Liver (tissue), 9 donors: ENCODE data around the gene TFPI. TPM values are rescaled to one million over a fixed set of nuclear protein-coding genes. Genes with fewer than 3 reads are reported as not detected.
A peak's percentile ranks its signal among the peaks of the same experiment; 100 is the strongest.
"Not testable (repeated sequence)": the region's sequence is repeated elsewhere in the genome, so short reads cannot be mapped to it uniquely, and the experiment has no call there.

Experiments
- DNase-seq: peaks from one replicate; pipeline ENCODE4 v3.0.0-alpha.2; 2017; ENCODE audit warnings: low spot score
- H3K27ac ChIP-seq, 2 donors: one replicate each; pipeline ENCODE4 v1.7.0; 2013; ENCODE audit warnings: inconsistent platforms in 2 of 2, low read length in 2 of 2, control low read depth in 1 of 2, low read depth in 1 of 2, mild to moderate bottlenecking in 1 of 2
- H3K27me3 ChIP-seq, 4 donors: one replicate each; pipeline versions ENCODE4 v1.6.1 to v1.7.0; 2013; ENCODE audit warnings: low read length in 3 of 4, inconsistent platforms in 1 of 4, mild to moderate bottlenecking in 1 of 4, moderate library complexity in 1 of 4; ENCODE audit not compliant: control insufficient read depth in 4 of 4, insufficient read depth in 4 of 4
- H3K36me3 ChIP-seq, 4 donors: one replicate each; pipeline versions ENCODE4 v1.6.1 to v1.7.0; 2013; ENCODE audit warnings: low read length in 3 of 4, mild to moderate bottlenecking in 3 of 4, low read depth in 1 of 4, moderate library complexity in 1 of 4; ENCODE audit not compliant: control insufficient read depth in 4 of 4, insufficient read depth in 3 of 4
- H3K4me1 ChIP-seq, 4 donors: one replicate each; pipeline versions ENCODE4 v1.6.1 to v1.7.0; 2013; ENCODE audit warnings: low read length in 3 of 4, mild to moderate bottlenecking in 3 of 4, moderate library complexity in 1 of 4; ENCODE audit not compliant: control insufficient read depth in 4 of 4, insufficient read depth in 4 of 4
- H3K4me3 ChIP-seq, 3 donors: one replicate each; pipeline versions ENCODE4 v1.6.1 to v1.7.0; 2013; ENCODE audit warnings: low read length in 3 of 3, control low read depth in 1 of 3, low read depth in 1 of 3, mild to moderate bottlenecking in 1 of 3
- H3K9ac ChIP-seq, 2 donors: one replicate each; pipeline ENCODE4 v1.7.0; 2013; ENCODE audit warnings: low read length in 2 of 2, mild to moderate bottlenecking in 2 of 2, moderate library complexity in 2 of 2, control low read depth in 1 of 2, low read depth in 1 of 2
- H3K9me3 ChIP-seq, 4 donors: one replicate each; pipeline versions ENCODE4 v1.6.1 to v1.7.0; 2013; ENCODE audit warnings: low read length in 3 of 4; ENCODE audit not compliant: control insufficient read depth in 4 of 4
- EGR1 ChIP-seq, 2 donors: IDR thresholded peaks; 2 replicates each; pipeline ENCODE4 v1.6.1; 2016 to 2018; ENCODE audit warnings: antibody characterized with exemption in 2 of 2, low read depth in 2 of 2
- FOXA1 ChIP-seq: IDR thresholded peaks from 2 replicates; pipeline ENCODE4 v1.6.1; 2016; ENCODE audit warnings: antibody characterized with exemption
- FOXA2 ChIP-seq: IDR thresholded peaks from 2 replicates; pipeline ENCODE4 v1.6.1; 2016; ENCODE audit warnings: antibody characterized with exemption
- GABPA ChIP-seq, 2 donors: IDR thresholded peaks in 1 of 2; conservative IDR thresholded peaks in 1 of 2; 2 replicates each; pipeline ENCODE4 v1.6.1; 2016; ENCODE audit warnings: antibody characterized with exemption in 2 of 2, mild to moderate bottlenecking in 1 of 2, moderate library complexity in 1 of 2
- HNF4A ChIP-seq, 2 donors: conservative IDR thresholded peaks; 2 replicates each; pipeline ENCODE4 v1.6.1; 2016; ENCODE audit warnings: antibody characterized with exemption in 2 of 2, mild to moderate bottlenecking in 2 of 2
- HNF4G ChIP-seq: IDR thresholded peaks from 2 replicates; pipeline ENCODE4 v1.6.1; 2016; ENCODE audit warnings: antibody characterized with exemption
- JUND ChIP-seq, 2 donors: IDR thresholded peaks; 2 replicates each; pipeline ENCODE4 v1.6.1; 2016; ENCODE audit warnings: antibody characterized with exemption in 2 of 2
- NR2F2 ChIP-seq: IDR thresholded peaks from 2 replicates; pipeline ENCODE4 v1.6.1; 2016; ENCODE audit warnings: antibody characterized with exemption
- RAD21 ChIP-seq, 2 donors: IDR thresholded peaks; 2 replicates each; pipeline ENCODE4 v1.6.1; 2016; ENCODE audit warnings: antibody characterized with exemption in 2 of 2, mild to moderate bottlenecking in 2 of 2
- RXRA ChIP-seq, 2 donors: IDR thresholded peaks; 2 replicates each; pipeline ENCODE4 v1.6.1; 2017 to 2018; ENCODE audit warnings: antibody characterized with exemption in 2 of 2, mild to moderate bottlenecking in 1 of 2
- SP1 ChIP-seq: IDR thresholded peaks from 2 replicates; pipeline ENCODE4 v1.6.1; 2018; ENCODE audit warnings: antibody characterized with exemption, mild to moderate bottlenecking
- TAF1 ChIP-seq: conservative IDR thresholded peaks from 2 replicates; pipeline ENCODE4 v1.6.1; 2016; ENCODE audit warnings: antibody characterized with exemption, mild to moderate bottlenecking
- YY1 ChIP-seq: IDR thresholded peaks from 2 replicates; pipeline ENCODE4 v1.6.1; 2016; ENCODE audit warnings: antibody characterized with exemption, mild to moderate bottlenecking
- ZBTB33 ChIP-seq: IDR thresholded peaks from 2 replicates; pipeline ENCODE4 v1.6.1; 2016; ENCODE audit warnings: antibody characterized with exemption
- WGBS: extraction: QIAGEN DNeasy Blood & Tissue Kit; methylation state at CpG from one replicate; pipeline ENCODE4 v1.1.7; 2013; 5-methylcytosine and 5-hydroxymethylcytosine counted together
- polyA plus RNA-seq, 2 donors: library from polyadenylated mRNA; stranded (reverse) in 1 of 2; unstranded in 1 of 2; fragments of 200-250 nt in 1 of 2; fragments of >200 nt in 1 of 2; fragmentation: Nextera tagmentation in 1 of 2; extraction: Ambion mirVana in 1 of 2; gene quantifications; one replicate each; pipeline versions ENCODE4 v1.2.1 to v1.2.3, GENCODE V29; 2013 to 2015
- total RNA-seq, 2 donors: library from RNA; depleted of rRNA; stranded (reverse); fragments of >200 nt; gene quantifications; one replicate each; pipeline ENCODE4 v1.2.3, GENCODE V29; 2014
- TF ChIP-seq, protein P1 (sequence below): IDR thresholded peaks from 2 replicates; pipeline ENCODE4 v1.6.1; 2016; ENCODE audit warnings: antibody characterized with exemption
- TF ChIP-seq, protein P2 (sequence below): IDR thresholded peaks from 2 replicates; pipeline ENCODE4 v1.6.1; 2016; ENCODE audit warnings: antibody characterized with exemption, mild to moderate bottlenecking
- TF ChIP-seq, protein P3 (sequence below): IDR thresholded peaks from 2 replicates; pipeline ENCODE4 v1.6.1; 2016; ENCODE audit warnings: antibody characterized with exemption
- TF ChIP-seq, protein P4 (sequence below): fragments of 150-350 bp; IDR thresholded peaks from 2 replicates; pipeline ENCODE4 v1.5.1; 2017; ENCODE audit warnings: improper control_type of control experiment, low read depth, low read length; ENCODE audit not compliant: missing input control
- donor health status: healthy.
- donor health status: healthy.
- donor health status: healthy.
- donor health status: healthy.
- donor health status: healthy.

Gene TFPI
- total and polyA plus RNA-seq, 4 donors: 55.8 to 211 (median 130) TPM

GRCh38 chr2:187542123-187542522 is 12.1 kb downstream of the TFPI start:
- no peak for TF ChIP-seq SP1
- TF ChIP-seq JUND (IDR thresholded peaks at IDR 0.05): peak in 1 of 2 donors; percentile 1
- no peaks in the 10 kb centered on the region for H3K9me3 ChIP-seq
- H3K4me1 ChIP-seq: peaks cover 11 to 42% (median 21%) of the 10 kb centered on the region in 4 donors
- WGBS: 43% methylated on average over 2 of the region's 2 CpGs
- H3K36me3 ChIP-seq: peaks cover 0 to 7% (median 0%) of the 10 kb centered on the region in 4 donors
- H3K27me3 ChIP-seq: no peaks in the 10 kb centered on the region
- peak overlapping the region in 1 of 3 donors; percentile 22 for H3K4me3 ChIP-seq
- H3K27ac ChIP-seq: peak overlapping the region; percentile 92 to 96
- H3K9ac ChIP-seq: peak overlapping the region; percentile 14 to 81
- DNase-seq: no peak

DNA sequence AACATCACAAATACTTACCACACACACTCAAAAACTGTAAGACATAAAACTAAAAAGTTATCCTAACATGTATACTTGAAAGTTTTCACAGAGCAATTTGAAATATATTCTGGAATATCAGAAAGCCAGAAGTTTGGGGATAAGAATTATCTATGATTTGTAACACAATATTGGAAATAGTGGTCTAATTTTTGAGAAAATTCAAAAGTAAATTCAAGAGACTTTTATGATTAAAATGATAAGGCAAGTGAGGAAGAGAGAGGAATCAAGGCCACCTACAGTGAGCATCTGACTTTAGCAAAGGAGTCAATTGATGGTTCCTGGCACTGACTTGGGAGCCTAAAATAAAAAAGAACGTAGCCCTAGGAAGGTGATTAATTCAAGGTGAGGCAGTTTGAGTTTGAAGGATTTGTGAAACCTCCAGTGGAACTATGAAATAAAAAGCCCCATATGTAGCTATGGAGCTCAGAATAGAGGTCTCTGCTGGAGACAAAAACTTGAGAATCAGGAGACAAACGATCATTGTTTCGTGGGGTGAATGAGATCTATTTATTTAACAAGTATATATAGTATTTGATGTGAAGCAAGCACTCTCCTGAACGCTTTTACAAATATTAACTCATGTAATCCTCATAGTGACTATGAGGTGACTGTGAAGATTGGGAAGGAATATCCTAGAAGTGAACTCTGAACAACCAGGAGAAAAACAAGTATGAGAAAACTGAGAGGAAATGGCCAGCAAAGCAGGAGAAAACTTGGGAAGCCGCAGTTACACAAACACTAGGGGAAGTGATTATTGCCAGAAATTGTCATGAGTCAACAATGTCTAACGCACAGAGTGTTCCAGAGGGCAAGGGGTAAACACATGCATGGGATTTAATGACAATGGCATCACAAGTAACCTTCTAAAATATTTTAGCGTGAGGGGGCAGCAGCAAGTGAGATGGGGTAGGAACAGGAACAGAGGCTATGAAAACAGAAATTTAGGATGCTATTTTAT is 12.8 kb downstream of the TFPI start:
- no peak for DNase-seq
- H3K4me3 ChIP-seq: peak overlapping the region in 1 of 3 donors; percentile 22
- H3K9ac ChIP-seq: peak overlapping the region; percentile 69 to 86
- H3K27ac ChIP-seq: peak overlapping the region; percentile 92 to 96
- no peaks in the 10 kb centered on the region for H3K9me3 ChIP-seq
- H3K4me1 ChIP-seq: peaks cover 8 to 35% (median 19%) of the 10 kb centered on the region in 4 donors
- 12% methylated on average over 7 of the region's 7 CpGs for WGBS
- peak; percentile 18 to 51 for TF ChIP-seq RAD21 (IDR thresholded peaks at IDR 0.05)
- peak; percentile 66 for TF ChIP-seq ZBTB33
- peak; percentile 81 to 86 for TF ChIP-seq RXRA (IDR thresholded peaks at IDR 0.05)
- TF ChIP-seq NR2F2: peak; percentile 88
- peak; percentile 28 to 78 for TF ChIP-seq EGR1 (IDR thresholded peaks at IDR 0.05; ENCODE audit: low read depth in 2 of 2)
- TF ChIP-seq FOXA2: peak; percentile 91
- TF ChIP-seq YY1: peak; percentile 88
- TF ChIP-seq, protein P1, sequence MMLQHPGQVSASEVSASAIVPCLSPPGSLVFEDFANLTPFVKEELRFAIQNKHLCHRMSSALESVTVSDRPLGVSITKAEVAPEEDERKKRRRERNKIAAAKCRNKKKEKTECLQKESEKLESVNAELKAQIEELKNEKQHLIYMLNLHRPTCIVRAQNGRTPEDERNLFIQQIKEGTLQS: peak; percentile 36
- peak; percentile 88 for TF ChIP-seq FOXA1
- TF ChIP-seq, protein P2, sequence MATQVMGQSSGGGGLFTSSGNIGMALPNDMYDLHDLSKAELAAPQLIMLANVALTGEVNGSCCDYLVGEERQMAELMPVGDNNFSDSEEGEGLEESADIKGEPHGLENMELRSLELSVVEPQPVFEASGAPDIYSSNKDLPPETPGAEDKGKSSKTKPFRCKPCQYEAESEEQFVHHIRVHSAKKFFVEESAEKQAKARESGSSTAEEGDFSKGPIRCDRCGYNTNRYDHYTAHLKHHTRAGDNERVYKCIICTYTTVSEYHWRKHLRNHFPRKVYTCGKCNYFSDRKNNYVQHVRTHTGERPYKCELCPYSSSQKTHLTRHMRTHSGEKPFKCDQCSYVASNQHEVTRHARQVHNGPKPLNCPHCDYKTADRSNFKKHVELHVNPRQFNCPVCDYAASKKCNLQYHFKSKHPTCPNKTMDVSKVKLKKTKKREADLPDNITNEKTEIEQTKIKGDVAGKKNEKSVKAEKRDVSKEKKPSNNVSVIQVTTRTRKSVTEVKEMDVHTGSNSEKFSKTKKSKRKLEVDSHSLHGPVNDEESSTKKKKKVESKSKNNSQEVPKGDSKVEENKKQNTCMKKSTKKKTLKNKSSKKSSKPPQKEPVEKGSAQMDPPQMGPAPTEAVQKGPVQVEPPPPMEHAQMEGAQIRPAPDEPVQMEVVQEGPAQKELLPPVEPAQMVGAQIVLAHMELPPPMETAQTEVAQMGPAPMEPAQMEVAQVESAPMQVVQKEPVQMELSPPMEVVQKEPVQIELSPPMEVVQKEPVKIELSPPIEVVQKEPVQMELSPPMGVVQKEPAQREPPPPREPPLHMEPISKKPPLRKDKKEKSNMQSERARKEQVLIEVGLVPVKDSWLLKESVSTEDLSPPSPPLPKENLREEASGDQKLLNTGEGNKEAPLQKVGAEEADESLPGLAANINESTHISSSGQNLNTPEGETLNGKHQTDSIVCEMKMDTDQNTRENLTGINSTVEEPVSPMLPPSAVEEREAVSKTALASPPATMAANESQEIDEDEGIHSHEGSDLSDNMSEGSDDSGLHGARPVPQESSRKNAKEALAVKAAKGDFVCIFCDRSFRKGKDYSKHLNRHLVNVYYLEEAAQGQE: peak; percentile 80
- TF ChIP-seq, protein P3, sequence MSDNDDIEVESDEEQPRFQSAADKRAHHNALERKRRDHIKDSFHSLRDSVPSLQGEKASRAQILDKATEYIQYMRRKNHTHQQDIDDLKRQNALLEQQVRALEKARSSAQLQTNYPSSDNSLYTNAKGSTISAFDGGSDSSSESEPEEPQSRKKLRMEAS: peak; percentile 89
- TF ChIP-seq JUND (IDR thresholded peaks at IDR 0.05): peak; percentile 55 to 80
- TF ChIP-seq GABPA (IDR thresholded peaks at IDR 0.05 in 1 of 2, conservative IDR thresholded peaks at IDR 0.05 in 1 of 2): peak in 1 of 2 donors; percentile 52
- TF ChIP-seq, protein P4, sequence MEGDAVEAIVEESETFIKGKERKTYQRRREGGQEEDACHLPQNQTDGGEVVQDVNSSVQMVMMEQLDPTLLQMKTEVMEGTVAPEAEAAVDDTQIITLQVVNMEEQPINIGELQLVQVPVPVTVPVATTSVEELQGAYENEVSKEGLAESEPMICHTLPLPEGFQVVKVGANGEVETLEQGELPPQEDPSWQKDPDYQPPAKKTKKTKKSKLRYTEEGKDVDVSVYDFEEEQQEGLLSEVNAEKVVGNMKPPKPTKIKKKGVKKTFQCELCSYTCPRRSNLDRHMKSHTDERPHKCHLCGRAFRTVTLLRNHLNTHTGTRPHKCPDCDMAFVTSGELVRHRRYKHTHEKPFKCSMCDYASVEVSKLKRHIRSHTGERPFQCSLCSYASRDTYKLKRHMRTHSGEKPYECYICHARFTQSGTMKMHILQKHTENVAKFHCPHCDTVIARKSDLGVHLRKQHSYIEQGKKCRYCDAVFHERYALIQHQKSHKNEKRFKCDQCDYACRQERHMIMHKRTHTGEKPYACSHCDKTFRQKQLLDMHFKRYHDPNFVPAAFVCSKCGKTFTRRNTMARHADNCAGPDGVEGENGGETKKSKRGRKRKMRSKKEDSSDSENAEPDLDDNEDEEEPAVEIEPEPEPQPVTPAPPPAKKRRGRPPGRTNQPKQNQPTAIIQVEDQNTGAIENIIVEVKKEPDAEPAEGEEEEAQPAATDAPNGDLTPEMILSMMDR: no peak
- TF ChIP-seq TAF1: no peak
- TF ChIP-seq HNF4A (conservative IDR thresholded peaks at IDR 0.05): peak; percentile 72 to 82
- peak; percentile 23 for TF ChIP-seq HNF4G
- TF ChIP-seq SP1: peak; percentile 82
- no peaks in the 10 kb centered on the region for H3K27me3 ChIP-seq
- H3K36me3 ChIP-seq: peaks cover 0 to 7% (median 0%) of the 10 kb centered on the region in 4 donors

DNA sequence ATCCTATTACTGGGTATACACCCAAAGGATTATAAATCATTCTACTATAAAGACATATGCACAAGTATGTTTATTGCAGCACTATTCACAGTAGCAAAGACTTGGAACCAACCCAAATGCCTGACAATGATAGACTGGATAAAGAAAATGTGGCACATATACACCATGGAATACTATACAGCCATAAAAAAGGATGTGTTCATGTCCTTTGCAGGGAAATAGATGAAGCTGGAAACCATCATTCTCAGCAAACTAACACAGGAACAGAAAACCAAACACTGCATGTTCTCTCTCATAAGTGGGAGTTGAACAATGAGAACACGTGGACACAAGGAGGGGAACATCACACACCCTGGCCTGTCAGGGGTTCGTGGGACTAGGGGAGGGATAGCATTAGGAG is 16.0 kb downstream of the TFPI start:
- not testable (repeated sequence) for H3K9me3 ChIP-seq, H3K4me3 ChIP-seq, H3K36me3 ChIP-seq, H3K9ac ChIP-seq, H3K27me3 ChIP-seq, H3K27ac ChIP-seq, DNase-seq
- H3K4me1 ChIP-seq: peaks cover 7 to 31% (median 9%) of the 10 kb centered on the region in 4 donors
- WGBS: 94% methylated on average over 2 of the region's 2 CpGs
